ENCODE data around the gene SOS2. TPM values are rescaled to one million over a fixed set of nuclear protein-coding genes. Genes with fewer than 3 reads are reported as not detected.

Gene SOS2
- total and polyA plus RNA-seq, 4 donors: 3.1 to 20.1 (median 9.1) TPM

DNA sequence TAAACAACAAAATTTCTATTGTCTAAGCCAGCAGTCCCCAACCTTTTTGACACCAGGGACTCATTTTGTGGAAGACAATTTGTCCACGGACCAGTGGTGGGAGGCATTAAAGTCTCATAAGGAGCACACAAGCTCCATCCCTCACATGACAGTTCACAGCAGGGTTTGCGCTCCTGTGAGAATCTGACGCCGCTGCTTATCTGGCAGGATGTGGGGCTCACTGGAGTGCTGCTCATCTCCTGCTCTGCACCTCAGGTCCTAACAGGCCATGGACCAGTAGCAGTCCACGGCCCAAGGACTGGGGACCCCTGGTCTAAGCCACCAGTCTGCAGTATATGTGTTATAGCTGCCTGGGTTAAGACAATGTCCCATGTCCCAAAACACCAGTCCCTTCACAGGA is 142.2 kb downstream of the SOS2 start:
- Histone ChIP-seq H3K4me1 (ENCODE audit: control insufficient read depth in 4 of 4, insufficient read depth in 4 of 4, low read length in 3 of 4) (no peaks in the 10 kb centered on the region), H3K36me3 (ENCODE audit: control insufficient read depth in 4 of 4, insufficient read depth in 3 of 4, low read depth in 1 of 4, low read length in 3 of 4) (no peaks in the 10 kb centered on the region), H3K9me3 (ENCODE audit: control insufficient read depth in 4 of 4, low read length in 3 of 4) (no peaks in the 10 kb centered on the region), H3K9ac (ENCODE audit: low read depth in 1 of 2, low read length in 2 of 2) (no peak overlapping the region), H3K27ac (ENCODE audit: low read depth in 1 of 2, low read length in 2 of 2) (no peak overlapping the region), H3K27me3 (ENCODE audit: control insufficient read depth in 4 of 4, insufficient read depth in 4 of 4, low read length in 3 of 4) (no peaks in the 10 kb centered on the region), H3K4me3 (ENCODE audit: low read depth in 1 of 3, low read length in 3 of 3) (no peak overlapping the region)
- WGBS: 88% methylated on average over 5 of the region's 5 CpGs
- no peak for DNase-seq (ENCODE audit: low spot score)
- TF ChIP-seq NR2F2 (IDR thresholded peaks at IDR 0.05) (no peak), JUND (IDR thresholded peaks at IDR 0.05) (no peak), RXRA (IDR thresholded peaks at IDR 0.05) (no peak), FOXA1 (IDR thresholded peaks at IDR 0.05) (no peak), HNF4G (IDR thresholded peaks at IDR 0.05) (no peak), FOXA2 (IDR thresholded peaks at IDR 0.05) (no peak), YY1 (IDR thresholded peaks at IDR 0.05) (no peak), RAD21 (IDR thresholded peaks at IDR 0.05) (no peak), CTCF (IDR thresholded peaks at IDR 0.05; ENCODE audit: low read depth, low read length, missing input control) (no peak), EGR1 (IDR thresholded peaks at IDR 0.05; ENCODE audit: low read depth in 2 of 2) (no peak), HNF4A (conservative IDR thresholded peaks at IDR 0.05) (no peak), TAF1 (conservative IDR thresholded peaks at IDR 0.05) (no peak), GABPA (IDR thresholded peaks at IDR 0.05 in 1 of 2, conservative IDR thresholded peaks at IDR 0.05 in 1 of 2) (no peak)
- TF ChIP-seq, protein P1, sequence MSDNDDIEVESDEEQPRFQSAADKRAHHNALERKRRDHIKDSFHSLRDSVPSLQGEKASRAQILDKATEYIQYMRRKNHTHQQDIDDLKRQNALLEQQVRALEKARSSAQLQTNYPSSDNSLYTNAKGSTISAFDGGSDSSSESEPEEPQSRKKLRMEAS (IDR thresholded peaks at IDR 0.05): no peak
- TF ChIP-seq, protein P2, sequence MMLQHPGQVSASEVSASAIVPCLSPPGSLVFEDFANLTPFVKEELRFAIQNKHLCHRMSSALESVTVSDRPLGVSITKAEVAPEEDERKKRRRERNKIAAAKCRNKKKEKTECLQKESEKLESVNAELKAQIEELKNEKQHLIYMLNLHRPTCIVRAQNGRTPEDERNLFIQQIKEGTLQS (IDR thresholded peaks at IDR 0.05): no peak
- TF ChIP-seq, protein P3, sequence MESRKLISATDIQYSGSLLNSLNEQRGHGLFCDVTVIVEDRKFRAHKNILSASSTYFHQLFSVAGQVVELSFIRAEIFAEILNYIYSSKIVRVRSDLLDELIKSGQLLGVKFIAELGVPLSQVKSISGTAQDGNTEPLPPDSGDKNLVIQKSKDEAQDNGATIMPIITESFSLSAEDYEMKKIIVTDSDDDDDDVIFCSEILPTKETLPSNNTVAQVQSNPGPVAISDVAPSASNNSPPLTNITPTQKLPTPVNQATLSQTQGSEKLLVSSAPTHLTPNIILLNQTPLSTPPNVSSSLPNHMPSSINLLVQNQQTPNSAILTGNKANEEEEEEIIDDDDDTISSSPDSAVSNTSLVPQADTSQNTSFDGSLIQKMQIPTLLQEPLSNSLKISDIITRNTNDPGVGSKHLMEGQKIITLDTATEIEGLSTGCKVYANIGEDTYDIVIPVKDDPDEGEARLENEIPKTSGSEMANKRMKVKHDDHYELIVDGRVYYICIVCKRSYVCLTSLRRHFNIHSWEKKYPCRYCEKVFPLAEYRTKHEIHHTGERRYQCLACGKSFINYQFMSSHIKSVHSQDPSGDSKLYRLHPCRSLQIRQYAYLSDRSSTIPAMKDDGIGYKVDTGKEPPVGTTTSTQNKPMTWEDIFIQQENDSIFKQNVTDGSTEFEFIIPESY (IDR thresholded peaks at IDR 0.05): no peak
- TF ChIP-seq, protein P4, sequence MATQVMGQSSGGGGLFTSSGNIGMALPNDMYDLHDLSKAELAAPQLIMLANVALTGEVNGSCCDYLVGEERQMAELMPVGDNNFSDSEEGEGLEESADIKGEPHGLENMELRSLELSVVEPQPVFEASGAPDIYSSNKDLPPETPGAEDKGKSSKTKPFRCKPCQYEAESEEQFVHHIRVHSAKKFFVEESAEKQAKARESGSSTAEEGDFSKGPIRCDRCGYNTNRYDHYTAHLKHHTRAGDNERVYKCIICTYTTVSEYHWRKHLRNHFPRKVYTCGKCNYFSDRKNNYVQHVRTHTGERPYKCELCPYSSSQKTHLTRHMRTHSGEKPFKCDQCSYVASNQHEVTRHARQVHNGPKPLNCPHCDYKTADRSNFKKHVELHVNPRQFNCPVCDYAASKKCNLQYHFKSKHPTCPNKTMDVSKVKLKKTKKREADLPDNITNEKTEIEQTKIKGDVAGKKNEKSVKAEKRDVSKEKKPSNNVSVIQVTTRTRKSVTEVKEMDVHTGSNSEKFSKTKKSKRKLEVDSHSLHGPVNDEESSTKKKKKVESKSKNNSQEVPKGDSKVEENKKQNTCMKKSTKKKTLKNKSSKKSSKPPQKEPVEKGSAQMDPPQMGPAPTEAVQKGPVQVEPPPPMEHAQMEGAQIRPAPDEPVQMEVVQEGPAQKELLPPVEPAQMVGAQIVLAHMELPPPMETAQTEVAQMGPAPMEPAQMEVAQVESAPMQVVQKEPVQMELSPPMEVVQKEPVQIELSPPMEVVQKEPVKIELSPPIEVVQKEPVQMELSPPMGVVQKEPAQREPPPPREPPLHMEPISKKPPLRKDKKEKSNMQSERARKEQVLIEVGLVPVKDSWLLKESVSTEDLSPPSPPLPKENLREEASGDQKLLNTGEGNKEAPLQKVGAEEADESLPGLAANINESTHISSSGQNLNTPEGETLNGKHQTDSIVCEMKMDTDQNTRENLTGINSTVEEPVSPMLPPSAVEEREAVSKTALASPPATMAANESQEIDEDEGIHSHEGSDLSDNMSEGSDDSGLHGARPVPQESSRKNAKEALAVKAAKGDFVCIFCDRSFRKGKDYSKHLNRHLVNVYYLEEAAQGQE (IDR thresholded peaks at IDR 0.05): no peak

- H3K9ac ChIP-seq (ENCODE audit: low read depth in 1 of 2, low read length in 2 of 2): no peak overlapping the region
- no peak overlapping the region for H3K27ac ChIP-seq (ENCODE audit: low read depth in 1 of 2, low read length in 2 of 2)
- H3K36me3 ChIP-seq (ENCODE audit: control insufficient read depth in 4 of 4, insufficient read depth in 3 of 4, low read depth in 1 of 4, low read length in 3 of 4): no peaks in the 10 kb centered on the region
- no peak for DNase-seq (ENCODE audit: low spot score)
- H3K27me3 ChIP-seq (ENCODE audit: control insufficient read depth in 4 of 4, insufficient read depth in 4 of 4, low read length in 3 of 4): no peaks in the 10 kb centered on the region
- WGBS: 53% methylated on average over 2 of the region's 2 CpGs
- H3K4me3 ChIP-seq (ENCODE audit: low read depth in 1 of 3, low read length in 3 of 3): no peak overlapping the region
- H3K4me1 ChIP-seq (ENCODE audit: control insufficient read depth in 4 of 4, insufficient read depth in 4 of 4, low read length in 3 of 4): peaks cover 0 to 3% (median 0%) of the 10 kb centered on the region in 4 donors
- no peaks in the 10 kb centered on the region for H3K9me3 ChIP-seq (ENCODE audit: control insufficient read depth in 4 of 4, low read length in 3 of 4)
- TF ChIP-seq, protein P4 (IDR thresholded peaks at IDR 0.05): no peak
- TF ChIP-seq JUND (IDR thresholded peaks at IDR 0.05) (no peak), EGR1 (IDR thresholded peaks at IDR 0.05; ENCODE audit: low read depth in 2 of 2) (no peak), NR2F2 (IDR thresholded peaks at IDR 0.05) (no peak), HNF4A (conservative IDR thresholded peaks at IDR 0.05) (no peak), FOXA1 (IDR thresholded peaks at IDR 0.05) (no peak), SP1 (IDR thresholded peaks at IDR 0.05) (no peak), FOXA2 (IDR thresholded peaks at IDR 0.05) (no peak), RAD21 (IDR thresholded peaks at IDR 0.05) (no peak), HNF4G (IDR thresholded peaks at IDR 0.05) (no peak)
- TF ChIP-seq, protein P2 (IDR thresholded peaks at IDR 0.05): no peak
- TF ChIP-seq, protein P1 (IDR thresholded peaks at IDR 0.05): no peak
Observed at GRCh38 chr14:50088731-50089130, 142.6 kb downstream of the SOS2 start.
